ENCODE data around the gene ANGPTL3. TPM values are rescaled to one million over a fixed set of nuclear protein-coding genes. Genes with fewer than 3 reads are reported as not detected.

ANGPTL3 gene
- total RNA-seq, 4 donors from 2014 or later, result 0.32 TPM; not detected in 3

- TF ChIP-seq CTCF (IDR thresholded peaks at IDR 0.05) (no peak), POLR2AphosphoS5 (IDR thresholded peaks at IDR 0.05) (no peak), POLR2A (IDR thresholded peaks at IDR 0.05) (no peak), EP300 (IDR thresholded peaks at IDR 0.05) (no peak)
- no peaks in the 10 kb centered on the region for H3K27me3 ChIP-seq
- 92% methylated on average over 6 of the region's 6 CpGs for WGBS
- no peak overlapping the region for H3K27ac ChIP-seq
- no peak overlapping the region for H3K4me3 ChIP-seq
- peaks cover 38% of the 10 kb centered on the region for H3K36me3 ChIP-seq
- DNase-seq (ENCODE audit: low spot score in 2 of 2), result no peak
- no peaks in the 10 kb centered on the region for H3K4me1 ChIP-seq
- no peaks in the 10 kb centered on the region for H3K9me3 ChIP-seq
These were observed 40.2 kb downstream of the ANGPTL3 start for GRCh38 chr1:62637392-62638105.

GRCh38 chr1:62643283-62643682, 46.0 kb downstream of the ANGPTL3 start:
- Histone ChIP-seq H3K9me3 (no peaks in the 10 kb centered on the region), H3K4me1 (no peaks in the 10 kb centered on the region), H3K27me3 (no peaks in the 10 kb centered on the region), H3K36me3 (peaks cover 33% of the 10 kb centered on the region), H3K4me3 (no peak overlapping the region), H3K27ac (no peak overlapping the region)
- no peak for TF ChIP-seq EP300 (IDR thresholded peaks at IDR 0.05)
- TF ChIP-seq POLR2AphosphoS5 (IDR thresholded peaks at IDR 0.05), result no peak
- no peak for TF ChIP-seq POLR2A (IDR thresholded peaks at IDR 0.05)
- TF ChIP-seq CTCF (IDR thresholded peaks at IDR 0.05), result no peak
- WGBS, result 95% methylated on average over 1 of the region's 1 CpG
- no peak for DNase-seq (ENCODE audit: low spot score in 2 of 2)

GRCh38 chr1:62652387-62652786, 55.1 kb downstream of the ANGPTL3 start:
- DNase-seq (ENCODE audit: low spot score in 2 of 2), result no peak
- no peaks in the 10 kb centered on the region for H3K4me1 ChIP-seq
- H3K4me3 ChIP-seq, result no peak overlapping the region
- no peaks in the 10 kb centered on the region for H3K9me3 ChIP-seq
- no peaks in the 10 kb centered on the region for H3K27me3 ChIP-seq
- peaks cover 3% of the 10 kb centered on the region for H3K36me3 ChIP-seq
- no peak overlapping the region for H3K27ac ChIP-seq
- no peak for TF ChIP-seq CTCF (IDR thresholded peaks at IDR 0.05)
- TF ChIP-seq POLR2AphosphoS5 (IDR thresholded peaks at IDR 0.05), result no peak
- TF ChIP-seq EP300 (IDR thresholded peaks at IDR 0.05), result no peak
- TF ChIP-seq POLR2A (IDR thresholded peaks at IDR 0.05), result no peak

- TF ChIP-seq POLR2A (IDR thresholded peaks at IDR 0.05) (no peak), POLR2AphosphoS5 (IDR thresholded peaks at IDR 0.05) (no peak)
- Histone ChIP-seq H3K4me1 (no peaks in the 10 kb centered on the region), H3K36me3 (peaks cover 3% of the 10 kb centered on the region), H3K27me3 (no peaks in the 10 kb centered on the region), H3K4me3 (no peak overlapping the region), H3K27ac (no peak overlapping the region), H3K9me3 (no peaks in the 10 kb centered on the region)
- DNase-seq (ENCODE audit: low spot score in 2 of 2), result no peak
- WGBS, result 81% methylated on average over 1 of the region's 1 CpG
These were observed 57.4 kb downstream of the ANGPTL3 start for GRCh38 chr1:62654744-62655143.

Other genes with a start within 250 kb of the ANGPTL3 start
- gene USP1, start 160.5 kb upstream of the ANGPTL3 start, total RNA-seq, result 10 to 100 TPM; 17.6 to 26.4 (median 20.7) TPM
- gene DOCK7, start 90.9 kb downstream of the ANGPTL3 start, total RNA-seq, result 10 to 100 TPM; 23.4 to 47.0 (median 44.2) TPM
- gene ATG4C, start 186.6 kb downstream of the ANGPTL3 start, total RNA-seq, result 1 to 10 TPM; 4.4 to 8.7 (median 5.4) TPM

Data from suprapubic skin (tissue), 4 donors.